Left ventricle myocardium inferior (tissue), 1 donor: Measurements from ENCODE around the gene HDGF. TPM values are rescaled to one million over a fixed set of nuclear protein-coding genes. Genes with fewer than 3 reads are reported as not detected.
A peak's percentile ranks its signal among the peaks of the same experiment; 100 is the strongest.

Source experiments
- DNase-seq: peaks from one replicate; pipeline ENCODE4 v3.0.0-alpha.2; 2020
- H3K27ac ChIP-seq: fragments of 200-600 bp; replicated peaks from 2 replicates; pipeline ENCODE4 v1.8.0; 2021
- H3K27me3 ChIP-seq: fragments of 200-600 bp; 2 replicates; pipeline ENCODE4 v1.8.0; 2021; ENCODE audit warnings: low read depth
- H3K36me3 ChIP-seq: fragments of 200-600 bp; 2 replicates; pipeline ENCODE4 v1.8.0; 2021
- H3K4me1 ChIP-seq: fragments of 200-600 bp; 2 replicates; pipeline ENCODE4 v1.8.0; 2021
- H3K4me3 ChIP-seq: fragments of 200-600 bp; 2 replicates; pipeline ENCODE4 v1.8.0; 2021; ENCODE audit warnings: mild to moderate bottlenecking, moderate library complexity
- H3K9me3 ChIP-seq: fragments of 200-600 bp; replicated peaks from 2 replicates; pipeline ENCODE4 v1.8.0; 2021
- CTCF ChIP-seq: fragments of 200-600 bp; IDR thresholded peaks from 2 replicates; pipeline ENCODE4 v1.8.0; 2021; ENCODE audit warnings: antibody characterized with exemption, mild to moderate bottlenecking, borderline replicate concordance
- intact Hi-C: fragments of 100-400 bp; cut with micrococcal nuclease; formaldehyde crosslinking; loops from one replicate; pipeline ENCODE4 v1.11.0; 2022
- total RNA-seq: library from RNA; stranded (reverse); fragmentation: NEBNext Ultra II Directional; extraction: Animal tissue kit (Norgen Biotek cat#: 25700); gene quantifications from one replicate; pipeline ENCODE4 v1.2.1, GENCODE V29; 2021
- donor health status: DM: no; HTN: yes; CAD: no; lungs with severe emphysema.

The HDGF gene
- total RNA-seq, 1 donor from 2014 or later: 145 TPM

- peaks cover 35% of the 10 kb centered on the region for H3K36me3 ChIP-seq
- intact Hi-C loops: no loop called here
- DNase-seq: no peak
- peaks cover 77% of the 10 kb centered on the region for H3K4me1 ChIP-seq
- H3K27me3 ChIP-seq: no peaks in the 10 kb centered on the region
- no peaks in the 10 kb centered on the region for H3K9me3 ChIP-seq
- H3K4me3 ChIP-seq: no peak overlapping the region
- TF ChIP-seq CTCF: no peak
- peak overlapping the region; percentile 98 for H3K27ac ChIP-seq
Measured at GRCh38 chr1:156744344-156744743, 7.1 kb downstream of the HDGF start.

- TF ChIP-seq CTCF: no peak
- peak overlapping the region; percentile 98 for H3K27ac ChIP-seq
- no peaks in the 10 kb centered on the region for H3K27me3 ChIP-seq
- H3K36me3 ChIP-seq: peaks cover 35% of the 10 kb centered on the region
- H3K4me1 ChIP-seq: peaks cover 70% of the 10 kb centered on the region
- H3K4me3 ChIP-seq: no peak overlapping the region
- intact Hi-C loops: no loop called here
- DNase-seq: no peak
- H3K9me3 ChIP-seq: no peaks in the 10 kb centered on the region
Measured at GRCh38 chr1:156743367-156744302, 7.8 kb downstream of the HDGF start.

GRCh38 chr1:156742801-156743200 is 8.7 kb downstream of the HDGF start:
- H3K27ac ChIP-seq: no peak overlapping the region
- no peak for TF ChIP-seq CTCF

GRCh38 chr1:156742017-156742416 is 9.5 kb downstream of the HDGF start:
- Histone ChIP-seq H3K27ac (peak overlapping the region; percentile 90), H3K36me3 (peaks cover 45% of the 10 kb centered on the region), H3K4me1 (peaks cover 55% of the 10 kb centered on the region), H3K27me3 (no peaks in the 10 kb centered on the region), H3K9me3 (no peaks in the 10 kb centered on the region), H3K4me3 (no peak overlapping the region)
- no peak for DNase-seq
- TF ChIP-seq CTCF: no peak
- intact Hi-C loops: no loop called here

More at GRCh38 chr1:156742801-156743200, 8.7 kb downstream of the HDGF start:
- intact Hi-C loops: no loop called here
- peaks cover 62% of the 10 kb centered on the region for H3K4me1 ChIP-seq
- peaks cover 37% of the 10 kb centered on the region for H3K36me3 ChIP-seq
- DNase-seq: no peak
- H3K27me3 ChIP-seq: no peaks in the 10 kb centered on the region
- H3K9me3 ChIP-seq: no peaks in the 10 kb centered on the region
- no peak overlapping the region for H3K4me3 ChIP-seq

GRCh38 chr1:156741481-156741983 is 9.9 kb downstream of the HDGF start:
- Histone ChIP-seq H3K9me3 (no peaks in the 10 kb centered on the region), H3K4me1 (peaks cover 51% of the 10 kb centered on the region), H3K27ac (peak overlapping the region; percentile 90), H3K36me3 (peaks cover 50% of the 10 kb centered on the region), H3K4me3 (peak overlapping the region; percentile 96), H3K27me3 (no peaks in the 10 kb centered on the region)
- no peak for TF ChIP-seq CTCF
- no peak for DNase-seq
- intact Hi-C loops: no loop called here
